ENCODE measurements around the gene KCNK5.

GRCh38 chr6:39260456-39260855, 31.2 kb upstream of the KCNK5 start:
- TF ChIP-seq POLR2AphosphoS5 (IDR thresholded peaks at IDR 0.05; ENCODE audit: low read depth, low read length) (no peak), SIN3A (IDR thresholded peaks at IDR 0.05; ENCODE audit: borderline replicate concordance, insufficient read depth, low read length) (no peak)

Measured in PFSK-1 (cell line).